Measurements from ENCODE around the gene PKLR. TPM values are rescaled to one million over a fixed set of nuclear protein-coding genes. Genes with fewer than 3 reads are reported as not detected.

The PKLR gene
- total RNA-seq, 4 donors from 2014 or later: 0.13 to 1.7 (median 0.77) TPM

GRCh38 chr1:155269381-155269780 lies 31.9 kb downstream of the PKLR start:
- H3K4me3 ChIP-seq (ENCODE audit: low read depth, poor library complexity, severe bottlenecking): no peak overlapping the region
- 93% methylated on average over 21 of the region's 21 CpGs for WGBS, 2 donors

GRCh38 chr1:155268630-155269029 lies 32.6 kb downstream of the PKLR start:
- H3K4me3 ChIP-seq (ENCODE audit: low read depth, poor library complexity, severe bottlenecking): no peak overlapping the region
- 90 to 95% methylated on average over 21 of the region's 21 CpGs for WGBS, 2 donors
- intact Hi-C loops (cut with DNase I; ENCODE audit: low total_unique reads): loop anchor here (10.0 kb wide), 1 partner anchor 326 kb away; no protein-coding TSS in a partner anchor
- TF ChIP-seq POLR2A (IDR thresholded peaks at IDR 0.05) (no peak), CTCF (IDR thresholded peaks at IDR 0.05) (no peak)
- DNase-seq (ENCODE audit: low spot score in 2 of 2): no peak

More at GRCh38 chr1:155269381-155269780, 31.9 kb downstream of the PKLR start:
- DNase-seq (ENCODE audit: low spot score in 2 of 2): no peak
- intact Hi-C loops (cut with DNase I; ENCODE audit: low total_unique reads): loop anchor here (10.0 kb wide), 1 partner anchor 325 kb away; no protein-coding TSS in a partner anchor
- TF ChIP-seq CTCF (IDR thresholded peaks at IDR 0.05) (no peak), POLR2A (IDR thresholded peaks at IDR 0.05) (no peak)

- intact Hi-C loops (cut with DNase I; ENCODE audit: low total_unique reads): loop anchor here (10.0 kb wide), 1 partner anchor 327 kb away; no protein-coding TSS in a partner anchor
- no peak for TF ChIP-seq POLR2A (IDR thresholded peaks at IDR 0.05)
- no peak for TF ChIP-seq CTCF (IDR thresholded peaks at IDR 0.05)
Measured at GRCh38 chr1:155267373-155267772, 33.9 kb downstream of the PKLR start.

GRCh38 chr1:155266553-155266952 lies 34.7 kb downstream of the PKLR start:
- H3K4me3 ChIP-seq (ENCODE audit: low read depth, poor library complexity, severe bottlenecking): no peak overlapping the region
- 79 to 81% methylated on average over 6 of the region's 6 CpGs for WGBS, 2 donors
- TF ChIP-seq CTCF (IDR thresholded peaks at IDR 0.05): no peak
- TF ChIP-seq POLR2A (IDR thresholded peaks at IDR 0.05): no peak
- DNase-seq (ENCODE audit: low spot score in 2 of 2): no peak
- intact Hi-C loops (cut with DNase I; ENCODE audit: low total_unique reads): loop anchor here (10.0 kb wide), 1 partner anchor 328 kb away; no protein-coding TSS in a partner anchor

More at GRCh38 chr1:155267373-155267772, 33.9 kb downstream of the PKLR start:
- 97% methylated on average over 2 of the region's 2 CpGs for WGBS, 2 donors
- DNase-seq (ENCODE audit: low spot score in 2 of 2): no peak
- no peak overlapping the region for H3K4me3 ChIP-seq (ENCODE audit: low read depth, poor library complexity, severe bottlenecking)

- no peak for TF ChIP-seq CTCF (IDR thresholded peaks at IDR 0.05)
- TF ChIP-seq POLR2A (IDR thresholded peaks at IDR 0.05): no peak
- intact Hi-C loops (cut with DNase I; ENCODE audit: low total_unique reads): loop anchor here (10.0 kb wide), 1 partner anchor 332 kb away; no protein-coding TSS in a partner anchor
Measured at GRCh38 chr1:155263067-155263466, 38.2 kb downstream of the PKLR start.

More at GRCh38 chr1:155263067-155263466, 38.2 kb downstream of the PKLR start:
- no peak overlapping the region for H3K4me3 ChIP-seq (ENCODE audit: low read depth, poor library complexity, severe bottlenecking)
- no peak for DNase-seq (ENCODE audit: low spot score in 2 of 2)
- WGBS, 2 donors: 85 to 87% methylated on average over 11 of the region's 11 CpGs

All from lower leg skin (tissue), 4 donors.